ENCODE data around the gene ITCH.
"Not testable (repeated sequence)": the region's sequence is repeated elsewhere in the genome, so short reads cannot be mapped to it uniquely, and the experiment has no call there.

Gene ITCH

DNA sequence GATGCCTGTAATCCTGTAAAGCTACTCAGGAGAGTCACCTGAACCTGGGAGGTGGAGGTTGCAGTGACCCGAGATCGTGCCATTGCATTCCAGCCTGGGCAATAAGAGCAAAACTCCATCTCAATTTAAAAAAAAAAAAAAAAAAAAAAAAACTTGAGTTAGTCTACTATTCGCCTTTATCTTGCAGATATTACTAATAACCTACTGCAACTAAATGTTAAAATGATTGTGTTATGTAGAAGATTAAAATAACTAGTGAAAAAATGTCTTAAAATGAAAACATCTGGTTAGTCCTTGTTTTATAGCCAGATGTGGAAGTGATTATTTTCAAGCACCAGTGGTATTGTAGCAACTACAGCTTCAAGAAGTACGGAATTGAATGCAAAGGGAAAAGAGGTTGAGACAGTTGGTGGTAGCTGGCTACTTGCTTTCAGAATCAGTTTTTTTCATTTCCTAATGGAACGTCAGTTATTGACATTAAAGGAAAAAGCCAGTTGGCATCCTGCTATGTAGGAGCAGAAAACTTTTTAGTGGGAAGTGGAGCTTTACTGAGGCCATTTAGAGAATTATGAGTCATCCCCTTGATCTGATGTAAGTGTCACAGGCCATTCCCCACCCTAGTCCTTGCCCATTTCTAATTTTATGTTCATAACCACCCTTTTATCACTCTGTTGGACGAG lies 109.3 kb downstream of the ITCH start:
- DNase-seq: no peak

DNA sequence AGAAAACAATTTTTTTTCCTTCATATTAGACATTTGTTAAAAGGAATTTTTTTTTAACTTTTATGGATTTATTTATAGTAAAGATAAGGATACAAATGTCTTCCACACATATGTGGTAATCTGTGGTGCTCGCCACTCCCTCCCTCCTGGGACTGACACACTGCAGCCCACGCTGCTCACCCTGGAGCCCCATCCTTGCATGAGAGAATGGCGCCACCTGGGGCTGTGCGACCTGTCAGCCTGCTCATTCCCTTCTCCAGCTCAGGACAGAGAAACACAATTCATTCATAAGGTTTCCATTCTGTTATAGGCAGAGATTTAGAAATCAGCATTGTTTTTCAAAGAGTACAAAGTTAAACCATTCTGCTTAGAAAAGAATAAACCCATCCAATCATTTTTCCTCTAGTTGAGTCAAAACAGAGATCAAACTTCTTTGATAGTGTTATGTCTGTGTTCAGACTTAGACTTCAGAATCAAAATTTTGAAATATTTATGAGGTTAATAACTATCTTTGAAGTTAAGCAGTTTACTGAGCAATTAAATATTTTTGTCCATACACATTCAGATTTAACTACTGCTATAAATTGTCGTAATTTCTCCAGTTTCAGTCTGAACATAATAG lies 110.3 kb downstream of the ITCH start:
- DNase-seq: peak in 1 of 2 experiments; percentile 40

GRCh38 chr20:34475979-34476736 lies 113.1 kb downstream of the ITCH start:
- no peak for DNase-seq

- DNase-seq: no peak
These were observed 116.6 kb downstream of the ITCH start for GRCh38 chr20:34479627-34480026.

GRCh38 chr20:34482154-34482553 lies 119.1 kb downstream of the ITCH start:
- not testable (repeated sequence) for DNase-seq

- DNase-seq: not testable (repeated sequence)
These were observed 120.6 kb downstream of the ITCH start for GRCh38 chr20:34483585-34484220.

DNA sequence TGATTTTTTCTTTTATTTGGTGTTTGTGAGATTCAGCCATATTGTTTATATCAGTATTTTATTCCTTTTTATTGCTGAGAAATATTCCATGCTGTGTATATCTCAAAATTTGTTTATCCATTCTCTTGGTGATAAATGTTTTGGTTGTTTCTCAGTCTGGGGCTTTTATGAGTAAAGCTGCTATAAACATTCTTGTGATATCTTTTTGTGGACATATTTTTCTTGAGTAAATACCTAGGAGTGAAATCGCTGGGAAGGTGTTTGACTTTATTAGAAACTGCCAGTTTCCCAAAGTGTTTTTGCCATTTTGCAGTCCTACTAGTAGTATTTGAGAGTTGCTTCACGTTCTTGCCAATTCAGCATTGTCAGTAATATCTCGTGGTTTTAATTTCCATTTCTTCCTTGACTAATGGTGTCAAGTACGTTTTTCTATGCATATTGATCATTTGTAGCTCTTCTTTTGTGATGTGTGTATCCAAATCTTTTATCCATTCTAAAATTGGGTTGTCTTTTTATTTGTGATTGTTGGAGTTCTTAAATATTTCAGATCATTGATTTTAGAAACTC lies 122.1 kb downstream of the ITCH start:
- no peak for DNase-seq

- DNase-seq: no peak
These were observed 128.3 kb downstream of the ITCH start for GRCh38 chr20:34491226-34491931.

DNA sequence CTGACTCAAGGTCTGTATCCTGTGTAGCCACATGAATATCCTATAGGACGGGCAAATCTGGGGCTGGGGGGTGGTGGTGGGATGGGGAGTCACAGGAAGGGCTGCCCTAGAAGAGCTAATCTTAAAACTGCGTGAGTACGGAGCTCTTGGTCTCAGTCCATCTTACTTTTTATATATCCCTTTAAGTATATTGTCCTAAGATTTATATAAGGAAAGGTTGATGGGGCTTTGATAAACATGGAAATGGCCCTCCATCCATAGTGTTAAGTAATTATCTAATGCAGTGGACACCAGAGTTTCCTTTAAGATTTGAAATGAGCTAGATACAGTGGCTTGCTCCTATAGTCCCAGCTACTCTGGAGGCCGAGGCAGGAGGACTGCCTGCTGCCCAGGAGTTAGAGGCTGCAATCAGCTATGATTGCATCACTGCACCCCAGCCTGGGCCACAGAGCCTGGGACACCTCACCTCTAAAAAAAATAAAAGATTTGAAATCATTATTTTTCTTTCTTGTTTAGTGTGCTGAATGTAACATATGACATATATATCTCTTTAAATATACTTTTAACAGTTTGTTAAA lies 128.9 kb downstream of the ITCH start:
- no peak for DNase-seq

GRCh38 chr20:34493646-34494045 lies 130.6 kb downstream of the ITCH start:
- no peak for DNase-seq

DNA sequence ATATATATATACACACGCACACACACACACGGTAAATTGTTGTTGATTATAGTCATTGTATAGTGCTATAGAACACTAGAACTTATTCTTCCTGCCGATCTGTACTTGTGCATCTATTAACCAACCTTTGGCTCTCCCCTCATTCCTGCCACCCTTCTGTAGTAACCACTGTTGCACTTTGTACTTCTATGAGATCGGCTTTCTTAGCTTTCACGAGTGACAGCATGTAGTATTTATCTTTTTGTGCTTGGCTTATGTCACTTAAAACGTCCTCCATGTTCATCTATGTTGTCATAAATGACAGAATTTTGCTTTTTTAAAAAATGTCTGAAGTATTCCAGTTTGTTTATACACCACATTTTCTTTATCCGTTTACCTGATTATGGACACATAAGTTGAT lies 132.2 kb downstream of the ITCH start:
- no peak for DNase-seq

DNA sequence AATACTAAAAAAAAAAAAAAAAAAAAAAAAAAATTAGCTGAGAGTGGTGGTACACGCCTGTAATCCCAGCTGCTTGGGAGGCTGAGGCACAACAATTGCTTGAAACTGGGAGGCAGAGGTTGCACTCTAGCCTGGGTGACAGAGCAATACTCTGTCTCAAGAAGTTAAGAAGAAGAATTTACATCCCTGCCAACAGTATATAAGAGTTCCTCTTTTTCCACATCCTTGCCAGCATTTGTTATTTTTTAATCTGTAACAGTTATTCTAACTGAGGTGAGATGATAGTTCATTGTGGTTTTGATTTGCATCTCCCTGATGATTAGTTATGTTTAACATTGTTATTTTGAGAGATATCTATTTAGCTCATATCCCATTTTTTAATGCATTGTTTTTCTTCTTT lies 132.8 kb downstream of the ITCH start:
- DNase-seq: no peak

DNA sequence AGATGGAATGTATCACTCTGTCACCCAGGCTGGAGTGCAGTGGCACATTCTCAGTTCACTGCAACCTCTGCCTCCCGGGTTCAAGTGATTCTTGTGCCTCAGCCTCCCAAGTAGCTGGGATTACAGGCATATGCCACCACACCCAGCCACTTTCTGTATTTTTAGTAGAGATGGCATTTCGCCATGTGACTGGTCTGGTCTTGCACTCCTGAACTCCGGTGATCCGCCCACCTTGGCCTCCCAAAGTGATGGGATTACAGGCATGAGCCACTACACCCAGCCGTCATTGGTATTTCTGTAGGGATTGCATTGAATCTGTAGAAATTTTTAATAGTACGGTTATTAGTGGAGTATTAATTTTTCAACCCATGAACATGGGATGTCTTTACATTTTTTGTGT lies 134.5 kb downstream of the ITCH start:
- DNase-seq: not testable (repeated sequence)

DNA sequence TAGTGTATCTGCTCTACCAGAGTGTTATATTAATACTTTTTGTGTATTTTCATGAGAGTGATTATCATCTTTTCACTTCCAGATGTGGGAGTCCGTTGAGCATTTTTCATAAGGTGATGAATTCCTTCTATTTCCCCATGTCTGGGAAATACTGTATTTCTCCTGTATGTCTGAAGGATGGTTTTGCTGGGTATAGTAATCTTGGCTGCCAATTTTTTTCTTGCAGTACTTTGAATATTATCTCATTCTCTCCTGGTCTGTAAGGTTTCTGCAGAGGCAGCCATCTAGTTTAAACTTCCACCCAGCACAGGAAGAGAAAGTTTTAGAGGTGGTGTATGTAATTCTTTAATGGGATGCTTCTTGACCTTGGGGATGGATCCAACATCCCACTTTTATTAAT lies 137.8 kb downstream of the ITCH start:
- no peak for DNase-seq

DNA sequence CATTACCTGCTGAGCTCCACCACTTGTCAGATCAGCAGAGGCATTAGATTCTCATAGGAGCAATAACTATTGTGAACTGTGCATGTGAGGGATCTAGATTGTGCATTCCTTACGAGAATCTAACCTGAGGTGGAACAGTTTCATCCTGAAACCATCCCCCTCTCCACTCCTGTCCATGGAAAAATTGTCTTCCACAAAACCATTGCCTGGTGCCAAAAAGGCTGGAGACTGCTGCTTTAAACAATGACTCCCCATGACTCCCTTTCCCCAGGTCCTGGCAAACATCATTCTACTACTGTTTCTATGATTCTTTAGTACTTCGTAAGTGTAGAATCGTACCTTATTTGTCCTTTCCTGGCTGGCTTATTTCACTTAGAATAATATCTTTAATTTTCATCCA lies 143.4 kb downstream of the ITCH start:
- DNase-seq: no peak

DNA sequence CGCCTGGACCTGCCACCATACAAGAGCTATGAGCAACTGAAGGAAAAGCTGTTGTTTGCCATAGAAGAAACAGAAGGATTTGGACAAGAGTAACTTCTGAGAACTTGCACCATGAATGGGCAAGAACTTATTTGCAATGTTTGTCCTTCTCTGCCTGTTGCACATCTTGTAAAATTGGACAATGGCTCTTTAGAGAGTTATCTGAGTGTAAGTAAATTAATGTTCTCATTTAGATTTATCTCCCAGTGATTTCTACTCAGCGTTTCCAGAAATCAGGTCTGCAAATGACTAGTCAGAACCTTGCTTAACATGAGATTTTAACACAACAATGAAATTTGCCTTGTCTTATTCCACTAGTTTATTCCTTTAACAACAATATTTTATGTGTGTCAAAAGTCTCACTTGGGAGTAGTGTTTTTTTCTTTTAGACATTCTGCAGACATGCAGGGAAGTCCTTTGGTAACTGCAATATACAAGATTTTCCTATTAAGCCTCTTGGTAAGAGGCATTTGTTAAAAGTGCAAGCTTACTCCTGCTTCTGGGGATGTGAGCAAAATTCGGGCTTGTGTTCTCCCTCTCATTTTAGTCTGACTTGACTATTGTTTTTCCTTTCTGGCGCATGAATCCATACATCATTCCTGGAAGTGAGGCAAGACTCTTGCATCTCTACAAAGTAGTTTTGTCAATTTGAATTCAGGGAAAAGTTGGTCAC lies 144.8 kb downstream of the ITCH start:
- no peak for DNase-seq

DNA sequence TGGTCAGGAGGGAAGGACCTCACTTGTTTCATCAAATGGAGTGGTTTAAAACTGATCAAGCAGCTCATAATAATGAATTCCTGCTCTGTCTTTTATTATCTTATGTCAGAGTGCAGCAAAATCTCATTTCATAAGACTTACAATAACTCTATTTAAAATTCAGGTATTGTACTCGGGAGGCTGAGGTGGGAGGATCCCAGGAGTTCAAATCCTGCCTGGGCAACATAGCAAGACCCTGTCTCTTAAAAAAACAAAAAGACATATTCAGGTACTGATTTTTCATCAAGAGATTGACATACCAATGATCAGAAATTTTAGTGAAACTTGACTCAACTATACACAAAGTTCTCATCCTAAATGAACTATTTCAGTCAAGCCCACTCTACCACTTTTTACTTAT lies 147.5 kb downstream of the ITCH start:
- DNase-seq: no peak

- no peak for DNase-seq
These were observed 148.8 kb downstream of the ITCH start for GRCh38 chr20:34511891-34512265.

GRCh38 chr20:34512266-34512954 lies 149.3 kb downstream of the ITCH start:
- DNase-seq: no peak

DNA sequence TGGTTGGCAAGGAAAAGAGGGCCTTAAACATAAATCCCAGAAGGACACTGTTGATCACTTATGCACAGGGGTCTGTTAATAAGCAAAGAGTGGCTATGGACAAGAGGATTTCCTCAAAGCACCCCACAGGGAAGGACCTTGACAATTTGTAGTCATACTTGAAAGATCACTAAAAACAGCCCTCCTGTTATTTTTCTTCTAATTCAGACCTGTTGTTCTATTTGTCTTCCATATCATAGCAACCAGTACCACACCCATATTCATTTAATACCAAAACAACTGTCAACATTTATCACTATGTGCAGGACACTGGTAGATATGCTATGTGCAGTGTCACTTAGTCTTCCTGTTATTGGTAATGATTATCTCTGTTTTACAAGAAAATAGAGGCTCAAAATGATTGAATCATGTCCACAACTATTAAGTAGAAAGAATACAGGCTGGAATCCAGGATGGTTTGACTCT lies 149.9 kb downstream of the ITCH start:
- no peak for DNase-seq

DNA sequence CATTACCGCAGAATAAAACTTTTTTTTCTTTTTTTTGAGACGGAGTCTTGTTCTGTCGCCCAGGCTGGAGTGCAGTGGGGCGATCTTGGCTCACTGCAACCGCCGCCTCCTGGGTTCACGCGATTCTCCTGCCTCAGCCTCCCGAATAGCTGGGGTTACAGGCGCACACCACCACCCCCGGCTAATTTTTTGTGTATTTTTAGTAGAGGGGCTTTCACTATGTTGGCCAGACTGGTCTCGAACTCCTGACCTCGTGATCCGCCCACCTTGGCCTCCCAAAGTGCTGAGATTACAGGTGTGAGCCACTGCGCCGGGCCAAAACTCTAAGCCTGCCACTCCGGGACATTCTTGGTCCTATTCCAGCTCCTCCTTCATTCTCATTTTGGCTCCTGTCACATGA lies 151.0 kb downstream of the ITCH start:
- not testable (repeated sequence) for DNase-seq

Measured in SHP77 (cell line).